ENCODE results near the gene PLEKHA6.

- TF ChIP-seq CTCF (IDR thresholded peaks at IDR 0.05) (no peak), POLR2AphosphoS5 (IDR thresholded peaks at IDR 0.05; ENCODE audit: low read depth, low read length) (no peak), TCF7L2 (IDR thresholded peaks at IDR 0.05; ENCODE audit: low read depth, low read length) (no peak), REST (IDR thresholded peaks at IDR 0.05; ENCODE audit: insufficient read depth in 1 of 2, low read depth in 2 of 2, low read length in 1 of 2) (no peak)
These were observed 147.0 kb downstream of the PLEKHA6 start for GRCh38 chr1:204212715-204213114.

Data from Panc1 (cell line).